Measurements from ENCODE around the gene TSPAN8.
"Not testable (repeated sequence)": the region's sequence is repeated elsewhere in the genome, so short reads cannot be mapped to it uniquely, and the experiment has no call there.

Gene TSPAN8

DNA sequence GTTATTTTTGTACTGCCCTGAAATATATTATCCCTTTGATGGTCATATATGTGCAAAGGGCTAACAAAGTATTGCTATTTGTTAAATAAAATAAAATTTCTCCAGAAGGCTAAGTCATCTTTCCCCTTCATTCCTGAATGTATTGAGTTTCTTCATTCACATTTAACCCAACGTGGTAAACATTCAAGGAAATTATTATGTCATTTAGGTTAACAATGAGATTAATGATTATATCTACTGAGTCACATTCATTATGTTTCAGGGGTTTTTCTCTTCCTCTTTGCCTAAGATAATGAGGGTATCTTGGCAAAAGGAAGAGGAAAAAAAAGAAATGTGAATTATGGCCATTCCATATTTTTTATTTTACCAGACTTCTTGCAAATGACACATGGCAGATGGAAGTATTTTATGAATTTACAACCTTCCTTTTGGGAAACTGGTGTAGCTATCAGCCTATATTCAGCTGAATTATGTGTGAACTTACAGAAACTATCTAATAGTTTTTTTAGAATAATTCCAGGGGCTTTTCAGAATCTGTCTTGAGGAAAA is 27.2 kb downstream of the TSPAN8 start:
- TF ChIP-seq, protein P1, sequence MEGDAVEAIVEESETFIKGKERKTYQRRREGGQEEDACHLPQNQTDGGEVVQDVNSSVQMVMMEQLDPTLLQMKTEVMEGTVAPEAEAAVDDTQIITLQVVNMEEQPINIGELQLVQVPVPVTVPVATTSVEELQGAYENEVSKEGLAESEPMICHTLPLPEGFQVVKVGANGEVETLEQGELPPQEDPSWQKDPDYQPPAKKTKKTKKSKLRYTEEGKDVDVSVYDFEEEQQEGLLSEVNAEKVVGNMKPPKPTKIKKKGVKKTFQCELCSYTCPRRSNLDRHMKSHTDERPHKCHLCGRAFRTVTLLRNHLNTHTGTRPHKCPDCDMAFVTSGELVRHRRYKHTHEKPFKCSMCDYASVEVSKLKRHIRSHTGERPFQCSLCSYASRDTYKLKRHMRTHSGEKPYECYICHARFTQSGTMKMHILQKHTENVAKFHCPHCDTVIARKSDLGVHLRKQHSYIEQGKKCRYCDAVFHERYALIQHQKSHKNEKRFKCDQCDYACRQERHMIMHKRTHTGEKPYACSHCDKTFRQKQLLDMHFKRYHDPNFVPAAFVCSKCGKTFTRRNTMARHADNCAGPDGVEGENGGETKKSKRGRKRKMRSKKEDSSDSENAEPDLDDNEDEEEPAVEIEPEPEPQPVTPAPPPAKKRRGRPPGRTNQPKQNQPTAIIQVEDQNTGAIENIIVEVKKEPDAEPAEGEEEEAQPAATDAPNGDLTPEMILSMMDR (IDR thresholded peaks at IDR 0.05): no peak
- no peak overlapping the region for H3K4me3 ChIP-seq
- no peak for DNase-seq (ENCODE audit: low spot score)
- no peak overlapping the region for H3K27ac ChIP-seq

DNA sequence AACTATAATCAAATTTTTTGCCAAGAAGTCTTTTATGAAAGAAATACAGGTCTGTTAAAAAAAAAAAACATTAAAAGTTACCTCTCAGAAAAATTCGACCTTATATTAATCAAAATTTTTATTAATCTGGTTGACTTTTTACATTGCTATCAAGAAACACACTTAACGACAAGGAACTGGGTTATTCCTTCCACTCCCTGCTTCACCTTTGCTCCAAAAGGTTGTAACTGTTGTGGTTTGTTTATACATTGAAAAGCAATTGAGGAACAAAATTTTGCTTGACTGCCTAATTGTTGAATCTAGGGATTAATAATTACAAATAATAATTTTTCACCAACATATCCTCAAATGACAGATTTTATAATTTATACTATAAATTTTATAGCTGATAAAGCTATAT is 28.4 kb downstream of the TSPAN8 start:
- no peak overlapping the region for H3K4me3 ChIP-seq
- TF ChIP-seq, protein P1 (IDR thresholded peaks at IDR 0.05): no peak
- no peak for DNase-seq (ENCODE audit: low spot score)

DNA sequence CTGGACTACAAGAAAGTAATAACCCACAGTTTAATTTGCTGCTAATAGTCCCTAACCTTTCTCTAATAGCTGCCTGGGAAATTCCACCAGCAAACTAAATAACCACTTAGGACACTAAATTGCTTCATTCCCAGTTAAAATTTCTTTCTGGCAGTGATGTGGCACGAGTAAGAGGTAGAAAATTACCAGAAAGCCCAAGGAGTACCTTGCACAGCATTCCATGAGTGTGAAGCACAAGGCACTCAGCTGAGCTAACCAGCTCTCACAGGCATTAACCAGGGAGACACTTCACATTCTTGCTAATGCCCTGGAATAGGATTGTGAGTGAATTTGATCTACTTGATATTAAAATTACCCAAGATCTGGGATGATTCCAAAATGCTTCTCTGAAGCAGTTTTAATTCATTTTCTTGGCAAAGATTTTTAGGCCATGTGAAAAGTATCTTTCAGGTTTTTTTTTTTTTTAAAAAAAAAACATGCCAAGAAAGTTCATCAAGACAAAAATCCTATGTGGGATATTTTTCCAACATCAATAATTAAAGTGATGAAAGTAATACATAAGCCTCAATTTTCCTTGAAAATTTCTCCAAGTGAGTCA is 29.5 kb downstream of the TSPAN8 start:
- no peak overlapping the region for H3K4me3 ChIP-seq
- TF ChIP-seq, protein P1 (IDR thresholded peaks at IDR 0.05): no peak
- DNase-seq (ENCODE audit: low spot score): no peak
- no peak overlapping the region for H3K27ac ChIP-seq

More for the DNA sequence above, 28.4 kb downstream of the TSPAN8 start:
- no peak overlapping the region for H3K27ac ChIP-seq

DNA sequence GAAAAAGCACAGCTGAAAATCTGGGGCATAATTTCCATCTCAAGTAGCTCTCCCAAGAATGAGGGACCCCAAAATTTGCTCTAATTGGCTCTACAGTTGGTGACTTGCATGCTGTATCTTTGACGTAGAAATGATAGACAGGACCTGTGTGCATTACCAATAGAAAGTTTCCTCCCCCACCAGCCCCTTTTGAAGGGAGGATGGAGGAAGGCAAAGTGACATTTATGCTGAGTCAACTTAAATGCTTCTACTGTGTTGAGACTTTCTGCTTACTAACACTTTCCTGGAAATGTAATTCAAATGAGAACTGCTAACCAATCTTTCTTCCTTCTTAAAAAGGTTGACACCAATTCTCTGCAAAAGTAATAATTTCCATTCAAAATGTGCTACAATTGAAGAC is 31.9 kb downstream of the TSPAN8 start:
- TF ChIP-seq, protein P1 (IDR thresholded peaks at IDR 0.05): no peak
- Histone ChIP-seq H3K4me3 (no peak overlapping the region), H3K27ac (no peak overlapping the region)
- DNase-seq (ENCODE audit: low spot score): no peak

DNA sequence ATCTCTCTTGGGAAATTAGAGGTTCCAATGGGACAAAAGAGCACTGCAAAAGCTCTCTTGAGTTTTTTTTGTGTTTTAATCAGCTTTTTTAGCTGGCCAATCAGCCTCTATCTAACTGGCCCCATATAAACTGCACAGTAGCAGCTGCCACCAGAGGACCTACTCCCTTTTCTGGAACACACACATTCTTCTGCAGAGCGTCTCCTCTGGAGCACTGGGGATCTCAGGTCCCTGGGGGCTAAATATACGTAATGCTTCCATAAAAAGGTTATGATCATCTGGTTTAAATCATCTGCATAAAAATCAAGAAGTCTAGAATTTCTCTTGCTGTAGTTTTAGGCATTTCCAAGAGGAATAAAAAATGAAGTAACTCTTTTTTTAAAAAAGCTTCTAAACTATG is 32.3 kb downstream of the TSPAN8 start:
- TF ChIP-seq, protein P1 (IDR thresholded peaks at IDR 0.05): no peak
- no peak for DNase-seq (ENCODE audit: low spot score)
- Histone ChIP-seq H3K27ac (no peak overlapping the region), H3K4me3 (no peak overlapping the region)

DNA sequence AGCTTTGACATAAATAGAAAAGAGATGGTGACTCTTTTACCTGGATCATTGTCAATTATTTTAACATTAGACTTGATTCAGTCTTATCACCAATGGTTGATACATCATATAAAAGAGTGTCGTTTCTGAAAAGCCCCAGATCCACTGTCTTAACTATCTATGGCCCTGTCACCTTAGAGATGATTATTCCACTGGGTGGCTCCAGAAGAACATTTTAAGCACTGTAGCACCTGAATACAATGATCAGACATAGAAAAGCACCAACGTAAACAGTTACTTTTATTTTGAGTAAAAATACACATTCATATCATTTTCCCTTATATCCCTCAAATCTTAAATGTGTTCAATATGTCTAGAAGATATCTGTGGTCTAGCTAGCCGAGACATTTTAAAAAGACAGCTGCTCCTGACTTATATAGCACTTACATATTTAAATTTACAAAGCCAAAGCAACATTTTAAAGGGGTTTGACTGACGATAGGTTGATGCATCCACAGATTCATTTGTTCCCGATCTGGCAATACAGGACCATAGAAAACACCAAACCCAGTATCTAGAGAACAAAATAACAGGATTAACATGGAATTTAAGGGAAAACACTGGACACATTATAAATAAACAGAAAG is 32.9 kb downstream of the TSPAN8 start:
- Histone ChIP-seq H3K4me3 (no peak overlapping the region), H3K27ac (no peak overlapping the region)
- TF ChIP-seq, protein P1 (IDR thresholded peaks at IDR 0.05): no peak
- no peak for DNase-seq (ENCODE audit: low spot score)

DNA sequence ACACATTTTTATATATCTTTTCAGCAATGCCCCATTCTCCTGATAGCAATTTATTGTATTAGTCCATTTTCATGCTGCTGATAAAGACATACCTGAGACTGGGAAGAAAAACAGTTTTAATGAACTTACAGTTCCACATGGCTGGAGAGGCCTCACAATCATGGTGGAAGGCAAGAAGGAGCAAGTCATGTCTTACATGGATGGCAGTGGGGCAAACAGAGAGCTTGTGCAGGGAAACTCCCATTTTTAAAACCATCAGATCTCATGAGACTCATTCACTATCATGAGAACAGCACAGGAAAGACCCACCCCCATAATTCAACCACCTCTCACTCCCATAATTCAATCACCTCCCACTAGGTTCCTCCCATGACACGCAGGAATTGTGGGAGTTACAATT is 44.7 kb downstream of the TSPAN8 start:
- H3K27ac ChIP-seq; H3K4me3 ChIP-seq; DNase-seq (ENCODE audit: low spot score): not testable (repeated sequence)
